GM23248 (cell line): ENCODE data around the gene E2F1.

Experiments
- EZH2 ChIP-seq: fragments of 200-600 bp; sonication (generic); IDR thresholded peaks from 2 replicates; pipeline ENCODE4 v1.6.1; 2018; ENCODE audit warnings: antibody characterized with exemption, mild to moderate bottlenecking; ENCODE audit not compliant: insufficient read depth, poor library complexity, severe bottlenecking
- EZH2phosphoT487 ChIP-seq: fragments of 200-600 bp; sonication (generic); IDR thresholded peaks from 2 replicates; pipeline ENCODE4 v1.6.1; 2018; ENCODE audit warnings: antibody characterized with exemption, moderate library complexity, mild to moderate bottlenecking, low read depth; ENCODE audit not compliant: insufficient read depth

GRCh38 chr20:33686100-33686983, at the start of gene E2F1:
- TF ChIP-seq EZH2 (no peak), EZH2phosphoT487 (no peak)
